GM23338 (cell line): ENCODE data around the gene RAP2A.

Experiments
- CREB1 ChIP-seq: fragments of 250-450 bp; sonication (Bioruptor Pico); IDR thresholded peaks from 2 replicates; pipeline ENCODE4 v1.5.0; 2020; ENCODE audit warnings: low read depth, mild to moderate bottlenecking, moderate library complexity
- CTCF ChIP-seq, 2 experiments: fragments of 200-600 bp in 1 of 2; sonication (generic) in 1 of 2; conservative IDR thresholded peaks; 2 replicates each; pipeline versions ENCODE4 v1.5.1 to v1.6.1; 2016 to 2017; ENCODE audit warnings: antibody characterized with exemption in 2 of 2, low read depth in 2 of 2, mild to moderate bottlenecking in 2 of 2, moderate library complexity in 1 of 2
- ETS1 ChIP-seq: IDR thresholded peaks from 2 replicates; pipeline ENCODE4 v1.6.1; 2016; ENCODE audit warnings: antibody characterized with exemption
- EZH2 ChIP-seq: fragments of 200-600 bp; sonication (generic); IDR thresholded peaks from one replicate; pipeline ENCODE4 v1.8.0; 2017; ENCODE audit warnings: antibody characterized with exemption, mild to moderate bottlenecking, low read depth; ENCODE audit not compliant: unreplicated experiment
- EZH2phosphoT487 ChIP-seq: fragments of 200-600 bp; sonication (generic); IDR thresholded peaks from one replicate; pipeline ENCODE4 v1.8.1; 2018; ENCODE audit warnings: antibody characterized with exemption; ENCODE audit not compliant: unreplicated experiment
- JUNB ChIP-seq: IDR thresholded peaks from one replicate; pipeline ENCODE4 v1.6.1; 2016; ENCODE audit warnings: antibody characterized with exemption; ENCODE audit not compliant: unreplicated experiment
- NANOG ChIP-seq: IDR thresholded peaks from 2 replicates; pipeline ENCODE4 v1.6.1; 2016; ENCODE audit warnings: antibody characterized with exemption, borderline replicate concordance
- POLR2AphosphoS5 ChIP-seq: IDR thresholded peaks from 2 replicates; pipeline ENCODE4 v1.6.1; 2016; ENCODE audit warnings: antibody characterized with exemption, low read depth
- REST ChIP-seq: IDR thresholded peaks from one replicate; pipeline ENCODE4 v1.6.1; 2018; ENCODE audit warnings: antibody characterized with exemption; ENCODE audit not compliant: unreplicated experiment
- STAT1 ChIP-seq: IDR thresholded peaks from one replicate; pipeline ENCODE4 v1.6.1; 2016; ENCODE audit warnings: antibody characterized with exemption; ENCODE audit not compliant: unreplicated experiment
- ZNF114 ChIP-seq: fragments of 250-450 bp; sonication (Bioruptor Pico); IDR thresholded peaks from 2 replicates; pipeline ENCODE4 v1.5.0; 2020; ENCODE audit warnings: mild to moderate bottlenecking, moderate library complexity

- no peak for TF ChIP-seq POLR2AphosphoS5
- no peak for TF ChIP-seq CTCF (conservative IDR thresholded peaks at IDR 0.05; ENCODE audit: low read depth in 2 of 2)
- TF ChIP-seq EZH2phosphoT487, result no peak
- TF ChIP-seq CREB1, result no peak
- TF ChIP-seq ETS1, result no peak
- no peak for TF ChIP-seq EZH2
- no peak for TF ChIP-seq REST
- no peak for TF ChIP-seq NANOG
- no peak for TF ChIP-seq ZNF114 (CRISPR knock-in tag)
- TF ChIP-seq STAT1, result no peak
- TF ChIP-seq JUNB, result no peak
Observed at GRCh38 chr13:97517967-97518366, 84.0 kb downstream of the RAP2A start.
